ENCODE results near the gene ELOB.
A peak's percentile ranks its signal among the peaks of the same experiment; 100 is the strongest.

ELOB gene

DNA sequence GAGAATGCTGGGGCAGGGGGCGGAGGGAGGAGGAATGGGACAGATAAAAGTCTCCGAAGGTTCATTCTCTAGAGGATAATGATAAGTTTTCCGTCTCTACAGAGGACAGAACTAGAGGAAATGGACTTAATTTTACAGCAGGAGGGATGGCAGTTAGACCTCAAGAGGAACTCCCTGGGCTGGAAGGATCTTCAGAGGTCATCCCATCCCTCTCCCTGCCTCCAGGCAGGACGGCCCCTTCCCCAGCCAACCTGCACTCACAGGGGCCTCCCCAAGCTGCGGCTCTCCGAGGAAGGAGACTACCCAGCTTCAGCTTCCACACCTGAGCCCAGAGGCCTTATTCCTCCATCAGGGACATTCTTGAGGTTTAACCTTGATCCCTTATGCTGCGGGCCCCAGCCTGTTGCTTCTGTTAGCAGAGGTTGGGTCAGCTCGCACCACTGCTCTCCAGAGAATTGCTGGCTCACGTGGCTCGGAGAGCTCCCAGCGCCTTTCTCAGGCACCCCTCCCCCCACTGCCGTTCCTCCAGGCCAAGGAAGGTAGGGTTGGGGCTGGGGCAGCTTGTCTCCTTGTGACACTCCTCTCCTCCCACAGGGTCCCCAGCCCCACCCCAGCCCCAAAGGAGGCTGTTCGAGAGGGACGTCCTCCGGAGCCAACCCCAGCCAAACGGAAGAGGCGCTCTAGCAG lies 8.5 kb downstream of the ELOB start:
- DNase-seq (ENCODE audit: low spot score): no peak

DNA sequence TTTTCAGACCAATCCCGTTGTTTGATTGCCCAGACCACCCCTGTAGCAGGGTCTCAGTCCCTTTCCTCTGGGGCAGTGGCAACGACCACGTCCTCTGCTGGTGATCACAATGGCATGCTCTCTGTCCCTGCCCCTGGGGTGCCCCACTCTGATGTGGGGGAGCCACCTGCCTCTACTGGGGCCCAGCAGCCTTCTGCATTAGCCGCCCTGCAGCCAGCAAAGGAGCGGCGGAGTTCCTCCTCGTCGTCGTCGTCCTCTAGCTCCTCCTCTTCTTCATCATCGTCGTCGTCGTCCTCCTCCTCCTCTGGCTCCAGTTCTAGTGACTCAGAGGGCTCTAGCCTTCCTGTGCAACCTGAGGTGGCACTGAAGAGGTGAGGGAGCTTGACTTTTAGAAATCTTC lies 9.2 kb downstream of the ELOB start:
- no peak for DNase-seq (ENCODE audit: low spot score)

GRCh38 chr16:2767140-2767731 lies 9.8 kb downstream of the ELOB start:
- no peak for DNase-seq (ENCODE audit: low spot score)

- no peak for DNase-seq (ENCODE audit: low spot score)
These were observed 10.5 kb downstream of the ELOB start for GRCh38 chr16:2766430-2767139.

DNA sequence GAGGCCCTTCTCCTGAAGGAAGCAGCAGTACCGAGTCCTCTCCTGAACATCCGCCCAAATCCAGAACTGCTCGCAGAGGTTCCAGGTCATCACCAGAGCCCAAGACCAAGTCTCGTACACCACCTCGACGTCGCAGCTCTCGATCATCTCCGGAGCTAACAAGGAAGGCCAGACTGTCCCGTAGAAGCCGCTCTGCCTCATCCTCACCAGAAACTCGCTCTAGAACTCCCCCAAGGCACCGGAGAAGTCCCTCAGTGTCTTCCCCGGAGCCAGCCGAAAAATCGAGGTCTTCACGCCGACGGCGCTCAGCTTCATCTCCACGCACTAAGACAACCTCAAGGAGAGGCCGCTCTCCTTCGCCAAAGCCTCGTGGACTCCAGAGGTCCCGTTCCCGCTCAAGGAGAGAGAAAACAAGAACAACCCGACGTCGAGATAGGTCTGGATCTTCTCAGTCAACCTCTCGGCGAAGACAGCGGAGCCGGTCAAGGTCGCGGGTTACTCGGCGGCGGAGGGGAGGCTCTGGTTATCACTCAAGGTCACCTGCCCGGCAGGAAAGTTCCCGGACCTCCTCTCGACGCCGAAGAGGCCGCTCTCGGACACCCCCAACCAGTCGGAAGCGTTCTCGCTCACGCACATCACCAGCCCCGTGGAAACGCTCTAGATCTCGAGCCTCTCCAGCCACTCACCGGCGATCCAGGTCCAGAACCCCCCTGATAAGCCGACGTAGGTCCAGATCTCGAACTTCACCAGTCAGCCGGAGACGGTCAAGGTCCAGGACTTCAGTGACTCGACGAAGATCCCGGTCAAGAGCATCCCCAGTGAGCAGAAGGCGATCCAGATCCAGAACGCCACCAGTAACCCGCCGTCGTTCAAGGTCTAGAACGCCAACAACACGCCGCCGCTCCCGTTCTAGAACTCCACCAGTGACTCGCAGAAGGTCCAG lies 11.3 kb downstream of the ELOB start:
- DNase-seq (ENCODE audit: low spot score): no peak

GRCh38 chr16:2764718-2765117 lies 12.4 kb downstream of the ELOB start:
- no peak for DNase-seq (ENCODE audit: low spot score)

DNA sequence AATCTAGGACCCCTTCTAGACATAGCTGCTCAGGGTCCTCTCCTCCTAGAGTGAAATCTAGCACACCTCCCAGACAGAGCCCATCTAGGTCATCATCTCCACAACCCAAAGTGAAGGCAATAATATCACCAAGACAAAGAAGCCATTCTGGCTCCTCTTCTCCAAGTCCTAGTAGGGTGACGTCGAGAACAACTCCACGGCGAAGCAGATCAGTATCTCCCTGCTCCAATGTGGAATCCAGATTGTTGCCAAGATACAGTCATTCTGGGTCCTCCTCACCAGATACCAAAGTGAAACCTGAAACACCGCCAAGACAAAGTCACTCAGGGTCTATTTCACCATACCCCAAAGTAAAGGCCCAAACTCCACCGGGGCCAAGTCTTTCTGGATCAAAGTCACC lies 13.9 kb downstream of the ELOB start:
- DNase-seq (ENCODE audit: low spot score): no peak

GRCh38 chr16:2762711-2763110 lies 14.4 kb downstream of the ELOB start:
- no peak for DNase-seq (ENCODE audit: low spot score)

GRCh38 chr16:2761886-2762583 lies 15.0 kb downstream of the ELOB start:
- DNase-seq (ENCODE audit: low spot score): no peak

- no peak for DNase-seq (ENCODE audit: low spot score)
These were observed 15.6 kb downstream of the ELOB start for GRCh38 chr16:2761472-2761871.

DNA sequence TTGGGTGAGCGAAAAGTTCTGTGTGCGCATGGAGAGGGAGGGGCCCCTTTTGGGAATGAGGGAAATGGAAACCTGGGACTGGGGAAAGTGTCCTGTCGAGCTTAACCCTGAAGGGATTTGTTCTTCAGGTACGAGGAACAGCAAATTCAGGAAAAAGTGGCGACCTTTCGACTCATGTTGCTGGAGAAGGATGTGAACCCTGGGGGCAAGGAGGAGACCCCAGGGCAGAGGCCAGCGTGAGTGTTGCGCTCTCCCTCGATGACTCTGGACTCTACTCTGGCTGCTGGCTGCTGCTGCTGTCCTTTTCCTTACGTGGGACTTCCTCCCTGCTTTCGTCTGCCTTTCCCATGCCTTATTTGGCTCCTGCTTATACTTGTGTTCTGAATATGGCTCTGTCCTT lies 19.7 kb downstream of the ELOB start:
- no peak for DNase-seq (ENCODE audit: low spot score)

DNA sequence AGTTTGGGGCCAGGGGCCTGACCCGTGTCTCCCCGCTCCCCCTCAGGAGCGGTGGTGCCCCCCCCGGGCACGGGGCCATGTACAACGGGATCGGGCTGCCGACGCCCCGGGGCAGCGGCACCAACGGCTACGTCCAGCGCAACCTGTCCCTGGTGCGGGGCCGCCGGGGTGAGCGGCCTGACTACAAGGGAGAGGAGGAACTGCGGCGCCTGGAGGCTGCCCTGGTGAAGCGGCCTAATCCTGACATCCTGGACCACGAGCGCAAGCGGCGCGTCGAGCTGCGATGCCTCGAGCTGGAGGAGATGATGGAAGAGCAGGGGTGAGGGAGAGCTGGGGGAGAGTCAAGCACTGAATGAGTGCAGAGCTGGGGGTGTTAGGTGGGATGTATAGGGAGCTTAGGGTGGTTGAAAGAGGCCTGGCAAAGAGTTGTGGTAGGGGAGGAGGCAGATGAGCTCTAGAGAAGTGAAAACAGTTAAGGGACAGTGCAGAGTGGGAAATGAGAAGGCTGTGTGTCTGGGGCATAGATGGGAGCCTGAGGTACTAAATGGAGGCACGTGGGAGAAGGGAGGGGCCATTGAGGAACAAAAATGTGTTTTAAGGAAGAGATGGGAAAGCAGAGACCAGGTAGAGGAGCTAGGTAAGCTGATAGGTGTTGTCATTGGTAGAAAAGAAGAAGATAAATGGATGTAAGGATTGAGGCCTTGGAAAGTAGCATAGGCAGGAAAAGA lies 20.6 kb downstream of the ELOB start:
- DNase-seq (ENCODE audit: low spot score): no peak

- no peak for DNase-seq (ENCODE audit: low spot score)
These were observed 21.9 kb downstream of the ELOB start for GRCh38 chr16:2755158-2755557.

DNA sequence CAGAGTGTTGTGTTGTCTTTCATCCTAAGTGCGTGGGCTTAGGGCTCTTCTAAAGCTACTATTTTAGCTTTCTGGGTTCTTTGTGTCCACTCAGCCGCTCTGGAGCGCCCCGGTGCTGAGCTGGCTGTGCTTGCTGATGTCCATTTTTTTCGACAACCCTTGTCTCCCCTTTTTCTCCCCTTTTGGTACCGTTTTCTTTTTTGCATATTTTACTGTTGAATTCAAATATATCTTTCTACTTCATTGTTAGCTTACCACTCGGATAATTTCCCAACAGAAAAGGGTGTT lies 23.4 kb downstream of the ELOB start:
- DNase-seq (ENCODE audit: low spot score): no peak

DNA sequence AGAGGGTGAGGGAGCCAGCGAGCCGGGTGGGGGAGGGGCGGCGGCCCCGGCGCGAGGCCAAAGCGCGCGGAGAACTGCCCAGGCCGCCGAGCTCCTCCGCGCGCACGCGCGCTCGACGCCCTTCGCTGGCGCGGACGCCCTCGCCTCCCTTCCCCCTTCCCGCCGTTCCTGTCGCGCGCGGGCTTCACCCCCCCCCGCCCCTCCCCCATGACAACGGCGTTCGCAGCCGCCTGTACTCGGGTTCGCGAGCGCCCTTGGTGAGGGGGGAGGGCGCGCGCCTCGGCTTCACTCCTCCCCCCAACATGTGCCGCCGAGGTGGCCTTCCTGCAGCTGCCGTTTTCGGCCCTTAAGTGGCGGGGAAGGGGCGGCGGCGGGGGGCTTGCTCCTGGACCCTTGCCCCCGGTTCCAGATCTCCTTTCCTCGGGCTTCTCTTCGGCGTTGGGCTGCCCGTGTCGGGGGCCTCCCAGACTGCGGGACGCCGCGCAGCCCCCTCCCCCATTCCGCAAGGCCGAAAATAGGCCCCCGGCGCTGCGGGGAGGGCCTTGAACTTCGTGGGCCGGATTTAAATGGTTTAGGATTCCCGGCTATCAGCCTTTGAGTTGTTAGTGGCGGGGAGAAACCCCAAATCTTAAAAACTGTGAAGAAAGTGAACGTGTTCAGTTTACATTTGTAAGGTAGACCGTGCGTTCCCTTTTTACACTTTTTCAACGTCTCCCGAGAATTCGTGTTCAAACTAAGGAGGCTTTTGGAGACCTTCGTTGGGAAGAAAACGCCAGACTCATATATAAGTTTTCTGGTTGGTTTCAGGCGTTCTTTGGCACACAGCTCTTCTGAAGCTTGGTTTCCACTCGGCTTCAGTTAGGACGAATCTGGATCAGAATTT lies 24.0 kb downstream of the ELOB start:
- DNase-seq (ENCODE audit: low spot score): peak; percentile 72

DNA sequence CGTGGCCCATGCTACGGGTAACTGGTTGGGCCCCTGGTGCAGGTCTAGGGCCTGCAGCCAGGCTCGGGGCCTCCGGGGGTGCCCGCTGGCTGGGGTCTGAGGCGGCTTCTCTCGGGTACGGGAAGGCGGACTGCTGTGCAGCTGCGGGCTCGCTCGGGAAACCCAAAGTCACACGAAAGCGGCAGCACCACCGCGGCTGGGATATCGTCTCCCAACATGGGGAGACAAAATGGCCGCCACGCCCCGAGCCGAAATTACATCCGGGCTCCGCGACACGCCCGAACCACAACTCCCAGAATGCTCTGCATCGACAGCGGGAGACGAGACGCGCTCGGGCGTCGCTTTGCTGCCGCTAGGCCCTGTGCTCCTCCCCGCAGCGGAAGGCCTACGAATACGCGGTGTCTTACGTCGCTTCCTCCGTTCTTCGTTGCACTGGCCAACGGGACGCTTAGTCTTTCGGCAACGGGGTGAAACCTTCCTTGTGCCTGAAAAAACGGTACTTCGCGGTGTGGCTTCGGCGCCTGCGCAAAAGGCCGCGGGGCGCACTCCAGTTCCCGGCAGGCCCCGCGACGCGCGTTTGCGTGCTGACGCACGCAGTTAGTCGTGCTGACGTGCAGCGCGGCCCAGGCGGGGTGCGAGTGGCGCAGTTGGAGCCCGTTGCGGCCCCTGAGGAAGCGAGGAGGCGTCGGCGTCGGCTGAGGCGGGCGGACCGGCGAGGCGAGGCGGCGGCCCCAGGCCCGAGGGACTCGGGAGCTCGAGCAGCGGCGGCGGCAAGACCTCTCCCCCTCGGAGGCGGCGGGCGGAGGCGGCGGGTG lies 24.8 kb downstream of the ELOB start, which contains the start of gene SRRM2:
Gene SRRM2 (plus strand): TSS at position 604 of the 815 bp plus-strand sequence. CDS start 3,727 bp downstream, outside the sequence.
- DNase-seq (ENCODE audit: low spot score): peak; percentile 96

- DNase-seq (ENCODE audit: low spot score): peak; percentile 60
These were observed 25.5 kb downstream of the ELOB start for GRCh38 chr16:2751577-2752034.

GRCh38 chr16:2749936-2750335 lies 27.1 kb downstream of the ELOB start:
- DNase-seq (ENCODE audit: low spot score): no peak

DNA sequence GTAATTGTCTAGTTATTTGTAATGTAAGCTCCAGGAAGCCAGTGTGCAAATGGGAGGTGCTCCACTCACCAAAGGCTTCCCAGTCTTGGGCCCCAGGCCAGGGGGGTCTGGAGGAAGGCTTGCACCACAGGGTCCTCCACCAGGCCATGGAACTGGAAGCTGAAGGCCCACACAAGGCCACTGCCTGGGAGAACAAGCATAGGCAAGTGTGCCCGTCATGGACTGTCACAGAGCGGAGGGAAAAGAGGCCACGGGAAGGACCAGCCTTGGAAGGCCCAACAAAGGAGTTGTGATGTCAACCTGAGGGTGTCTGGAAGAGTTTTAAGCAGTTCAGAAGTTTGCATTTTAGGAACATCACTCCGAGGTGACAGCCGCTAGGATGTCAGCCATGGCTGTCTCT lies 27.6 kb downstream of the ELOB start:
- no peak for DNase-seq (ENCODE audit: low spot score)
